GM12801 (cell line): ENCODE measurements around the gene MAML3.

Experiments
- CTCF ChIP-seq: IDR thresholded peaks from one replicate; pipeline ENCODE4 v1.5.1; 2011; ENCODE audit warnings: control low read depth; ENCODE audit not compliant: insufficient read length; ENCODE audit errors: extremely low read depth

Gene MAML3

GRCh38 chr4:140018931-140019618 lies 134.9 kb downstream of the MAML3 start:
- no peak for TF ChIP-seq CTCF

- TF ChIP-seq CTCF: no peak
Observed at GRCh38 chr4:140014284-140014683, 139.7 kb downstream of the MAML3 start.

- TF ChIP-seq CTCF: no peak
Observed at GRCh38 chr4:140012688-140013486, 141.1 kb downstream of the MAML3 start.

- no peak for TF ChIP-seq CTCF
Observed at GRCh38 chr4:140005699-140006098, 148.3 kb downstream of the MAML3 start.

- no peak for TF ChIP-seq CTCF
Observed at GRCh38 chr4:140004922-140005627, 148.9 kb downstream of the MAML3 start.

- no peak for TF ChIP-seq CTCF
Observed at GRCh38 chr4:140004549-140004895, 149.5 kb downstream of the MAML3 start.

GRCh38 chr4:140003876-140004548 lies 150.0 kb downstream of the MAML3 start:
- no peak for TF ChIP-seq CTCF
